A549 treated with CpdA at 1 μM for 4 hours (cell line): Measurements from ENCODE around the gene LDB2. TPM values are rescaled to one million over a fixed set of nuclear protein-coding genes. Genes with fewer than 3 reads are reported as not detected.

Experiments
- total RNA-seq: library from RNA; stranded (reverse); fragments of 200-300 nt; extraction: Qiagen RNA extraction; gene quantifications from 5 replicates; pipeline ENCODE4 v1.2.3, GENCODE V29; 2022; ENCODE audit warnings: low read depth

LDB2 gene
- not detected in 5 replicates for total RNA-seq

GRCh38 chr4:16897991-16898827, at the start of gene LDB2:
Gene LDB2, minus strand, starts transcription at chr4:16898645.

